ENCODE results near the gene MPG.

MPG gene

DNA sequence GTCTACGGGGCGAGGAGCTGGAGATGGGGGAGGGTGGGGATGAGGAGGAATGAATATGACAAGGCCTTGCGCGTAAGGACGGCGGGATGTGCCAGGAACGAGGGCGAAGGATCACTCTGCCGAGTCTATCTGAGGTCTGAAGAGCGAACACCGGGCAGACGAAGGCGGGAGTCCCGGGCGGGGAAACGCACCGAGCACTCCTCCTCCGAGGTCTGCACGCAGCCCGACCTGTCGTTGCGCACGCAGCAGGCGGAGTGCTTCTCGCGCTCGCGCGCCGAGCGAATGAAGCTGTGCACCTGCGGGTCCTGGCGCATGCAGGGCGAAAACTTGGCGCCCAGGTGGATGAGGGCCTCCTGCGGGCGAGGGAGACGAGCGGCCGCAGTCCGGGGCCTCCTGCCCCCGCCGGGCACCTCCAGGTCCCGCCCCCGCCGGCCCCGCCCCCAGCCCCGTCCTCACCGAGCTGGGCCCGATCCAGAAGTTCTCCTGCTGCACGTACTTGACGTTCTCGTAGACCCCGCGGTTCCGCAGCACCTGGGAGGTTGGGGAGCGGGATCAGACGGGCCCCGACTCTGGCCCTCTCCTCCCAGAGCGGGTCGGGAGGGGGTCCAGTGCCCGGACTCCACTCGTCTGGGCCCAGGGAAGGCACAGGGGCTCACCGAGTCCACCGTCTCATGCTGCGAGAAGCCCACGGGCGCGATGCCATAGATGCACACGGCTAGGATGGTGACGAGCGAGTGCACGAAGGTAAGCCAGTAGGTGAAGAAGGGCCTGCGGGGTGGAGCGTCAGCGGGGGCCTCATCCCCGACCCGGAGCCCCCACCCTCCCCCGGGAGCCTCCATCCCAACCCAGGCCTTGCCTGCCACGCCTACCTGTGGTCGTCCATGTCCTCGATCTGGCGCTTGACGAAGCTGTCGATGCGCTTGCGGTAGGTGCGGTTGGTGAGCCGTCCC is 16.8 kb upstream of the MPG start:
- H3K36me3 ChIP-seq (ENCODE audit: low read length) = no peaks in the 10 kb centered on the region
- H3K9me2 ChIP-seq (replicated peaks; ENCODE audit: insufficient read depth, low read length) = no peaks in the 10 kb centered on the region
- H3K4me2 ChIP-seq (ENCODE audit: low read depth, low read length, poor library complexity, severe bottlenecking) = no peak overlapping the region
- H3K9me3 ChIP-seq (ENCODE audit: insufficient read depth, low read length) = no peaks in the 10 kb centered on the region
- no peaks in the 10 kb centered on the region for H3K27me3 ChIP-seq (ENCODE audit: low read length)
- H4K20me1 ChIP-seq (ENCODE audit: low read depth, low read length) = no peaks in the 10 kb centered on the region
- no peak overlapping the region for H3K4me3 ChIP-seq (ENCODE audit: insufficient read depth, low read length, poor library complexity, severe bottlenecking)
- TF ChIP-seq EZH2phosphoT487 (conservative IDR thresholded peaks at IDR 0.05; ENCODE audit: low read length) = no peak
- H3F3A ChIP-seq (ENCODE audit: insufficient read depth) = no peaks in the 10 kb centered on the region
- no peak overlapping the region for H3K9ac ChIP-seq (ENCODE audit: low read length)
- no peak overlapping the region for H3K27ac ChIP-seq (ENCODE audit: low read depth, low read length)
- no peaks in the 10 kb centered on the region for H3K79me2 ChIP-seq (ENCODE audit: insufficient read depth, low read length)
- H2AFZ ChIP-seq (ENCODE audit: low read depth, low read length, severe bottlenecking) = no peak overlapping the region

DNA sequence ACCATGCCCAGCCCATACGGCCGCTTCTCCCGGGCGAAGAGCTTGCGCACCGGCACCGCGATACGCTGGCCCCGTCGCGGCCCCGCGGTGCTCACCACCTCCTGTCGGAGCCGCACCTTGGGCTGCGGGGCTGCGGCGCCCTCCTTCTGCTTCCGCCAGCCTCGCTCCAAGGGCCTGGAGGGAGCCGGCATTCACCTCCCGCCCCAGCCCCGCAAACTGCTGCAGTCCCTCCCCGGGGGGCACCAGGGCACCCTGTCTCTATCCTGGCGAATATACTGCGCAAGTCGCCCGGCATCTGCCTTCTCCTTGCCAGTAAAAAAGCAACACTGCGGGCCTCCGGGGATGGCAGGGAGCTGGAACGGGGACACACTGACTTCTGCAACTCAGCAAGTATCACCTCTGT is 16.1 kb upstream of the MPG start:
- Histone ChIP-seq H3K9ac (ENCODE audit: low read length) (no peak overlapping the region), H3K4me2 (ENCODE audit: low read depth, low read length, poor library complexity, severe bottlenecking) (no peak overlapping the region), H3K9me3 (ENCODE audit: insufficient read depth, low read length) (no peaks in the 10 kb centered on the region), H3K27ac (ENCODE audit: low read depth, low read length) (no peak overlapping the region), H3K79me2 (ENCODE audit: insufficient read depth, low read length) (no peaks in the 10 kb centered on the region), H3K36me3 (ENCODE audit: low read length) (no peaks in the 10 kb centered on the region), H3K9me2 (replicated peaks; ENCODE audit: insufficient read depth, low read length) (no peaks in the 10 kb centered on the region), H3K4me3 (ENCODE audit: insufficient read depth, low read length, poor library complexity, severe bottlenecking) (no peak overlapping the region), H2AFZ (ENCODE audit: low read depth, low read length, severe bottlenecking) (no peak overlapping the region), H4K20me1 (ENCODE audit: low read depth, low read length) (no peaks in the 10 kb centered on the region), H3K27me3 (ENCODE audit: low read length) (no peaks in the 10 kb centered on the region), H3F3A (ENCODE audit: insufficient read depth) (no peaks in the 10 kb centered on the region)
- no peak for TF ChIP-seq EZH2phosphoT487 (conservative IDR thresholded peaks at IDR 0.05; ENCODE audit: low read length)
- TF ChIP-seq, protein P1, sequence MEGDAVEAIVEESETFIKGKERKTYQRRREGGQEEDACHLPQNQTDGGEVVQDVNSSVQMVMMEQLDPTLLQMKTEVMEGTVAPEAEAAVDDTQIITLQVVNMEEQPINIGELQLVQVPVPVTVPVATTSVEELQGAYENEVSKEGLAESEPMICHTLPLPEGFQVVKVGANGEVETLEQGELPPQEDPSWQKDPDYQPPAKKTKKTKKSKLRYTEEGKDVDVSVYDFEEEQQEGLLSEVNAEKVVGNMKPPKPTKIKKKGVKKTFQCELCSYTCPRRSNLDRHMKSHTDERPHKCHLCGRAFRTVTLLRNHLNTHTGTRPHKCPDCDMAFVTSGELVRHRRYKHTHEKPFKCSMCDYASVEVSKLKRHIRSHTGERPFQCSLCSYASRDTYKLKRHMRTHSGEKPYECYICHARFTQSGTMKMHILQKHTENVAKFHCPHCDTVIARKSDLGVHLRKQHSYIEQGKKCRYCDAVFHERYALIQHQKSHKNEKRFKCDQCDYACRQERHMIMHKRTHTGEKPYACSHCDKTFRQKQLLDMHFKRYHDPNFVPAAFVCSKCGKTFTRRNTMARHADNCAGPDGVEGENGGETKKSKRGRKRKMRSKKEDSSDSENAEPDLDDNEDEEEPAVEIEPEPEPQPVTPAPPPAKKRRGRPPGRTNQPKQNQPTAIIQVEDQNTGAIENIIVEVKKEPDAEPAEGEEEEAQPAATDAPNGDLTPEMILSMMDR (IDR thresholded peaks at IDR 0.05; ENCODE audit: insufficient read depth, low read length, poor library complexity, severe bottlenecking) = no peak

DNA sequence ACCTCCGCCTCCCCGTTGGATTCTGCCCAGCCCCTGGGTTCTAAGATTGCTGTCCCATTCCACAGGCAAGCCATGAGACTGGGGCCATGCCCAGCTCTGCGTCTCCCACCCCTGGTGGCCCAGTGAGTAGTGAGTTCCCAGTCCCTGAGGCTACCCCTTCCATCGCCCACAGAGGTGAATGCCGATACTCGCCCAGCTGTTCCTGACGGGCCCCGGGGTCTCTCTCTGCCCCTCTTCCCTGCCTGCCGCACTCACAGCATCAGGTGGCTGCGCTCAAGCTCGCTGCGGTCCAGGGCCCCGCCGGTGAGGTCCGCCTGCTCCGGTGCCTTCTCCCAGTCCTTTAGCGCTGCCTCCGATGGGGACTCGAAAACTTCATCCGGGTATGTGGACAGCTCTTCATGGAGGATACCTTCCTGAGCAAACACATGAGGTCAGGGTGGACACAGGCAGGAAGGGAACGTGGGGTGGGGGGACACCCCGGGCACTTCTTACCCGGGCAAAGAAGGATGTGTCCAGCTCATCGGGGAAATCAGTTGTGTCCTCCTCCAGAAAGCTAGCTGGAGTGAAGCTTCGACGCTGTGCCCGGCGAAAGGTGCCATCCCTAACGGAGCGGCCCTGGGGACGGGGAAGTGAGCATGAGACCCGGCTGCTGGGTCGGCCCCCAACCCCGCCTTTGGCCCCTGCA is 15.6 kb upstream of the MPG start:
- Histone ChIP-seq H3K27me3 (ENCODE audit: low read length) (no peaks in the 10 kb centered on the region), H3K4me2 (ENCODE audit: low read depth, low read length, poor library complexity, severe bottlenecking) (no peak overlapping the region), H3K9me2 (replicated peaks; ENCODE audit: insufficient read depth, low read length) (no peaks in the 10 kb centered on the region), H4K20me1 (ENCODE audit: low read depth, low read length) (no peaks in the 10 kb centered on the region), H3K9me3 (ENCODE audit: insufficient read depth, low read length) (no peaks in the 10 kb centered on the region), H3K27ac (ENCODE audit: low read depth, low read length) (no peak overlapping the region), H3F3A (ENCODE audit: insufficient read depth) (no peaks in the 10 kb centered on the region), H3K36me3 (ENCODE audit: low read length) (no peaks in the 10 kb centered on the region), H3K4me3 (ENCODE audit: insufficient read depth, low read length, poor library complexity, severe bottlenecking) (no peak overlapping the region), H3K9ac (ENCODE audit: low read length) (no peak overlapping the region), H3K79me2 (ENCODE audit: insufficient read depth, low read length) (no peaks in the 10 kb centered on the region), H2AFZ (ENCODE audit: low read depth, low read length, severe bottlenecking) (no peak overlapping the region)
- no peak for TF ChIP-seq EZH2phosphoT487 (conservative IDR thresholded peaks at IDR 0.05; ENCODE audit: low read length)
- TF ChIP-seq, protein P1 (IDR thresholded peaks at IDR 0.05; ENCODE audit: insufficient read depth, low read length, poor library complexity, severe bottlenecking) = no peak
